ENCODE results near the gene TMEM9. TPM values are rescaled to one million over a fixed set of nuclear protein-coding genes. Genes with fewer than 3 reads are reported as not detected.
A peak's percentile ranks its signal among the peaks of the same experiment; 100 is the strongest.

TMEM9 gene
- total RNA-seq, 1 experiment from 2014 or later = 76.5 TPM

- DNase-seq (ENCODE audit: low read depth) = no peak
Observed at GRCh38 chr1:201128476-201128875, 25.8 kb downstream of the TMEM9 start.

GRCh38 chr1:201127755-201128455 lies 26.4 kb downstream of the TMEM9 start:
- DNase-seq (ENCODE audit: low read depth) = peak; percentile 23

- DNase-seq (ENCODE audit: low read depth) = peak; percentile 60
Observed at GRCh38 chr1:201126832-201127754, 27.2 kb downstream of the TMEM9 start, which contains the start of gene ASCL5. Gene ASCL5 (minus strand): TSS chr1:201127184. CDS start chr1:201115372, 11,812 bp downstream.

GRCh38 chr1:201126463-201126831 lies 27.8 kb downstream of the TMEM9 start:
- no peak for DNase-seq (ENCODE audit: low read depth)

- DNase-seq (ENCODE audit: low read depth) = no peak
Observed at GRCh38 chr1:201125800-201126199, 28.5 kb downstream of the TMEM9 start.

GRCh38 chr1:201125019-201125418 lies 29.3 kb downstream of the TMEM9 start:
- DNase-seq (ENCODE audit: low read depth) = no peak

GRCh38 chr1:201123866-201124265 lies 30.4 kb downstream of the TMEM9 start:
- no peak for DNase-seq (ENCODE audit: low read depth)

GRCh38 chr1:201122321-201122957 lies 31.8 kb downstream of the TMEM9 start:
- DNase-seq (ENCODE audit: low read depth) = no peak

- peak; percentile 36 for DNase-seq (ENCODE audit: low read depth)
Observed at GRCh38 chr1:201119206-201120197, 34.8 kb downstream of the TMEM9 start.

- DNase-seq (ENCODE audit: low read depth) = no peak
Observed at GRCh38 chr1:201116091-201116490, 38.2 kb downstream of the TMEM9 start.

- no peak for DNase-seq (ENCODE audit: low read depth)
Observed at GRCh38 chr1:201115390-201115937, 38.8 kb downstream of the TMEM9 start.

GRCh38 chr1:201114245-201115131 lies 39.8 kb downstream of the TMEM9 start:
- DNase-seq (ENCODE audit: low read depth) = peak; percentile 87

GRCh38 chr1:201113451-201114244 lies 40.6 kb downstream of the TMEM9 start:
- DNase-seq (ENCODE audit: low read depth) = no peak

- DNase-seq (ENCODE audit: low read depth) = no peak
Observed at GRCh38 chr1:201112926-201113325, 41.3 kb downstream of the TMEM9 start.

GRCh38 chr1:201112173-201112731 lies 42.0 kb downstream of the TMEM9 start, which contains the start of gene CACNA1S:
Gene CACNA1S (minus strand): TSS chr1:201112426. CDS start chr1:201112339, 87 bp downstream.
- DNase-seq (ENCODE audit: low read depth) = no peak

- no peak for DNase-seq (ENCODE audit: low read depth)
Observed at GRCh38 chr1:201111672-201112071, 42.6 kb downstream of the TMEM9 start.

GRCh38 chr1:201111156-201111555 lies 43.1 kb downstream of the TMEM9 start:
- no peak for DNase-seq (ENCODE audit: low read depth)

- DNase-seq (ENCODE audit: low read depth) = no peak
Observed at GRCh38 chr1:201110616-201111015, 43.7 kb downstream of the TMEM9 start.
